ENCODE data around the gene MTFR2.
"Not testable (repeated sequence)": the region's sequence is repeated elsewhere in the genome, so short reads cannot be mapped to it uniquely, and the experiment has no call there.

MTFR2 gene

GRCh38 chr6:136252441-136252840 lies 2.3 kb upstream of the MTFR2 start:
- H3K36me3 Mint-ChIP-seq, result no peaks in the 10 kb centered on the region
- H3K4me1 Mint-ChIP-seq, result peaks cover 44% of the 10 kb centered on the region
- H3K9me3 Mint-ChIP-seq, result no peaks in the 10 kb centered on the region
- no peak overlapping the region for H3K27ac Mint-ChIP-seq
- no peak overlapping the region for H3K4me3 Mint-ChIP-seq
- H3K27me3 Mint-ChIP-seq, result no peaks in the 10 kb centered on the region

- H3K36me3 Mint-ChIP-seq, result peaks cover 2% of the 10 kb centered on the region
- H3K27ac Mint-ChIP-seq, result no peak overlapping the region
- no peaks in the 10 kb centered on the region for H3K9me3 Mint-ChIP-seq
- no peaks in the 10 kb centered on the region for H3K27me3 Mint-ChIP-seq
- peaks cover 44% of the 10 kb centered on the region for H3K4me1 Mint-ChIP-seq
- H3K4me3 Mint-ChIP-seq, result peak overlapping the region; percentile 99
Observed at GRCh38 chr6:136251394-136251793, 1.3 kb upstream of the MTFR2 start.

GRCh38 chr6:136250686-136251008 lies 536 bp upstream of the MTFR2 start:
- Mint-ChIP-seq H3K27ac (peak overlapping the region; percentile 86), H3K27me3 (no peaks in the 10 kb centered on the region), H3K4me3 (peak overlapping the region; percentile 99), H3K36me3 (peaks cover 2% of the 10 kb centered on the region), H3K4me1 (peaks cover 44% of the 10 kb centered on the region), H3K9me3 (no peaks in the 10 kb centered on the region)

- H3K27me3 Mint-ChIP-seq, result no peaks in the 10 kb centered on the region
- peaks cover 44% of the 10 kb centered on the region for H3K4me1 Mint-ChIP-seq
- H3K4me3 Mint-ChIP-seq, result peak overlapping the region; percentile 99
- H3K27ac Mint-ChIP-seq, result peak overlapping the region; percentile 86
- no peaks in the 10 kb centered on the region for H3K9me3 Mint-ChIP-seq
- H3K36me3 Mint-ChIP-seq, result peaks cover 2% of the 10 kb centered on the region
Observed at GRCh38 chr6:136249336-136249735, 775 bp downstream of the MTFR2 start.

- Mint-ChIP-seq H3K9me3 (no peaks in the 10 kb centered on the region), H3K4me3 (no peak overlapping the region), H3K27me3 (no peaks in the 10 kb centered on the region), H3K4me1 (peaks cover 4% of the 10 kb centered on the region), H3K27ac (no peak overlapping the region), H3K36me3 (peaks cover 3% of the 10 kb centered on the region)
Observed at GRCh38 chr6:136244061-136244616, 6.0 kb downstream of the MTFR2 start.

- Mint-ChIP-seq H3K27ac (no peak overlapping the region), H3K27me3 (no peaks in the 10 kb centered on the region), H3K9me3 (no peaks in the 10 kb centered on the region), H3K4me1 (peaks cover 14% of the 10 kb centered on the region), H3K4me3 (no peak overlapping the region), H3K36me3 (peaks cover 5% of the 10 kb centered on the region)
Observed at GRCh38 chr6:136236466-136237293, 13.4 kb downstream of the MTFR2 start.

- peaks cover 5% of the 10 kb centered on the region for H3K36me3 Mint-ChIP-seq
Observed at GRCh38 chr6:136235233-136235564, 14.9 kb downstream of the MTFR2 start.

GRCh38 chr6:136232701-136233100 lies 17.4 kb downstream of the MTFR2 start:
- H3K4me3 Mint-ChIP-seq, result no peak overlapping the region
- H3K27me3 Mint-ChIP-seq, result no peaks in the 10 kb centered on the region
- H3K36me3 Mint-ChIP-seq, result peaks cover 3% of the 10 kb centered on the region
- H3K4me1 Mint-ChIP-seq, result peaks cover 14% of the 10 kb centered on the region
- no peak overlapping the region for H3K27ac Mint-ChIP-seq
- H3K9me3 Mint-ChIP-seq, result no peaks in the 10 kb centered on the region

More at GRCh38 chr6:136235233-136235564, 14.9 kb downstream of the MTFR2 start:
- Mint-ChIP-seq H3K4me3 (no peak overlapping the region), H3K4me1 (peaks cover 14% of the 10 kb centered on the region), H3K9me3 (no peaks in the 10 kb centered on the region), H3K27me3 (no peaks in the 10 kb centered on the region), H3K27ac (no peak overlapping the region)

GRCh38 chr6:136230219-136230853 lies 19.8 kb downstream of the MTFR2 start:
- Mint-ChIP-seq H3K9me3 (no peaks in the 10 kb centered on the region), H3K4me3 (no peak overlapping the region), H3K27ac (no peak overlapping the region), H3K36me3 (peaks cover 1% of the 10 kb centered on the region), H3K27me3 (no peaks in the 10 kb centered on the region), H3K4me1 (peaks cover 13% of the 10 kb centered on the region)

GRCh38 chr6:136228814-136229213 lies 21.3 kb downstream of the MTFR2 start:
- Mint-ChIP-seq H3K27ac (no peak overlapping the region), H3K27me3 (no peaks in the 10 kb centered on the region), H3K36me3 (no peaks in the 10 kb centered on the region), H3K9me3 (no peaks in the 10 kb centered on the region), H3K4me3 (no peak overlapping the region), H3K4me1 (peaks cover 18% of the 10 kb centered on the region)

- Mint-ChIP-seq H3K9me3 (no peaks in the 10 kb centered on the region), H3K27me3 (no peaks in the 10 kb centered on the region), H3K4me1 (peaks cover 18% of the 10 kb centered on the region), H3K4me3 (peak overlapping the region; percentile 59), H3K36me3 (no peaks in the 10 kb centered on the region), H3K27ac (no peak overlapping the region)
Observed at GRCh38 chr6:136226674-136227377, 23.3 kb downstream of the MTFR2 start.

GRCh38 chr6:136226027-136226673 lies 24.0 kb downstream of the MTFR2 start:
- H3K4me3 Mint-ChIP-seq, result peak overlapping the region; percentile 59

GRCh38 chr6:136225496-136225895 lies 24.6 kb downstream of the MTFR2 start:
- H3K27me3 Mint-ChIP-seq, result no peaks in the 10 kb centered on the region
- no peaks in the 10 kb centered on the region for H3K36me3 Mint-ChIP-seq
- no peak overlapping the region for H3K27ac Mint-ChIP-seq
- peaks cover 1% of the 10 kb centered on the region for H3K9me3 Mint-ChIP-seq
- peaks cover 18% of the 10 kb centered on the region for H3K4me1 Mint-ChIP-seq
- H3K4me3 Mint-ChIP-seq, result no peak overlapping the region

More at GRCh38 chr6:136226027-136226673, 24.0 kb downstream of the MTFR2 start:
- Mint-ChIP-seq H3K27ac (no peak overlapping the region), H3K36me3 (no peaks in the 10 kb centered on the region), H3K9me3 (no peaks in the 10 kb centered on the region), H3K4me1 (peaks cover 18% of the 10 kb centered on the region), H3K27me3 (no peaks in the 10 kb centered on the region)

- H3K36me3 Mint-ChIP-seq, H3K4me3 Mint-ChIP-seq, H3K27me3 Mint-ChIP-seq, H3K9me3 Mint-ChIP-seq, H3K27ac Mint-ChIP-seq: not testable (repeated sequence)
- peaks cover 18% of the 10 kb centered on the region for H3K4me1 Mint-ChIP-seq
Observed at GRCh38 chr6:136224974-136225373, 25.1 kb downstream of the MTFR2 start.
